Peyer's patch (tissue), 4 donors: ENCODE results near the gene IFNA4.

Experiments
- CTCF ChIP-seq, 6 experiments: fragments of 450-650 bp in 4 of 6; fragments of 200-600 bp in 2 of 6; sonication (generic) in 1 of 6; IDR thresholded peaks; one replicate each; pipeline ENCODE4 v1.5.1; 2017 to 2019; ENCODE audit warnings: antibody characterized with exemption in 6 of 6, mild to moderate bottlenecking in 3 of 6, moderate library complexity in 1 of 6
- POLR2A ChIP-seq, 2 donors: fragments of 450-650 bp; IDR thresholded peaks; one replicate each; pipeline ENCODE4 v1.5.1; 2017; ENCODE audit warnings: antibody characterized with exemption in 2 of 2, mild to moderate bottlenecking in 2 of 2, moderate library complexity in 2 of 2

GRCh38 chr9:21234153-21234687, 46.8 kb upstream of the IFNA4 start:
- no peak for TF ChIP-seq CTCF (IDR thresholded peaks at IDR 0.05)
- TF ChIP-seq POLR2A (IDR thresholded peaks at IDR 0.05): no peak
